ENCODE data around the gene USP3.

- TF ChIP-seq CTCF (IDR thresholded peaks at IDR 0.05; ENCODE audit: low read length): no peak
- no peak for TF ChIP-seq EZH2phosphoT487 (IDR thresholded peaks at IDR 0.05; ENCODE audit: low read length)
- no peak for TF ChIP-seq EZH2 (optimal IDR thresholded peaks at IDR 0.05; ENCODE audit: low read depth, low read length)
Measured at GRCh38 chr15:63556246-63556645, 51.9 kb downstream of the USP3 start.

All from MM.1S (cell line).